ENCODE measurements around the gene BRME1. TPM values are rescaled to one million over a fixed set of nuclear protein-coding genes. Genes with fewer than 3 reads are reported as not detected.
A peak's percentile ranks its signal among the peaks of the same experiment; 100 is the strongest.

BRME1 gene
- total RNA-seq, 1 donor from 2014 or later: 9.2 TPM

GRCh38 chr19:13951799-13952153 is 45.9 kb upstream of the BRME1 start:
- no peaks in the 10 kb centered on the region for H3K27me3 Mint-ChIP-seq
- peak overlapping the region; percentile 96 for H3K4me3 Mint-ChIP-seq
- H3K36me3 Mint-ChIP-seq: no peaks in the 10 kb centered on the region
- TF ChIP-seq CTCF (conservative IDR thresholded peaks at IDR 0.05): no peak
- no peaks in the 10 kb centered on the region for H3K9me3 Mint-ChIP-seq
- DNase-seq (ENCODE audit: extremely low spot score, unreplicated experiment): no peak
- peaks cover 7% of the 10 kb centered on the region for H3K4me1 Mint-ChIP-seq (ENCODE audit: unreplicated experiment)
- peak overlapping the region; percentile 95 for H3K27ac Mint-ChIP-seq

GRCh38 chr19:13951043-13951442 is 45.1 kb upstream of the BRME1 start:
- H3K4me3 Mint-ChIP-seq: no peak overlapping the region
- H3K9me3 Mint-ChIP-seq: no peaks in the 10 kb centered on the region
- H3K27me3 Mint-ChIP-seq: no peaks in the 10 kb centered on the region
- no peak overlapping the region for H3K27ac Mint-ChIP-seq
- DNase-seq (ENCODE audit: extremely low spot score, unreplicated experiment): no peak
- TF ChIP-seq CTCF (conservative IDR thresholded peaks at IDR 0.05): no peak
- H3K36me3 Mint-ChIP-seq: no peaks in the 10 kb centered on the region
- peaks cover 7% of the 10 kb centered on the region for H3K4me1 Mint-ChIP-seq (ENCODE audit: unreplicated experiment)

GRCh38 chr19:13946414-13946813 is 40.5 kb upstream of the BRME1 start:
- H3K27ac Mint-ChIP-seq: no peak overlapping the region
- H3K4me1 Mint-ChIP-seq (ENCODE audit: unreplicated experiment): no peaks in the 10 kb centered on the region
- no peaks in the 10 kb centered on the region for H3K36me3 Mint-ChIP-seq
- H3K27me3 Mint-ChIP-seq: no peaks in the 10 kb centered on the region
- no peak overlapping the region for H3K4me3 Mint-ChIP-seq
- DNase-seq (ENCODE audit: extremely low spot score, unreplicated experiment): no peak
- no peak for TF ChIP-seq CTCF (conservative IDR thresholded peaks at IDR 0.05)
- H3K9me3 Mint-ChIP-seq: no peaks in the 10 kb centered on the region

- Mint-ChIP-seq H3K27ac (no peak overlapping the region), H3K27me3 (peaks cover 3% of the 10 kb centered on the region), H3K36me3 (no peaks in the 10 kb centered on the region), H3K4me1 (ENCODE audit: unreplicated experiment) (peaks cover 4% of the 10 kb centered on the region), H3K4me3 (no peak overlapping the region), H3K9me3 (no peaks in the 10 kb centered on the region)
- DNase-seq (ENCODE audit: extremely low spot score, unreplicated experiment): no peak
- TF ChIP-seq CTCF (conservative IDR thresholded peaks at IDR 0.05): no peak
Observed at GRCh38 chr19:13942023-13942684, 36.2 kb upstream of the BRME1 start.

- peaks cover 10% of the 10 kb centered on the region for H3K4me1 Mint-ChIP-seq (ENCODE audit: unreplicated experiment)
- peak within 1 kb of the TSS; percentile 45 for H3K4me3 Mint-ChIP-seq
- DNase-seq (ENCODE audit: extremely low spot score, unreplicated experiment): no peak
- H3K9me3 Mint-ChIP-seq: no peaks in the 10 kb centered on the region
- TF ChIP-seq CTCF (conservative IDR thresholded peaks at IDR 0.05): no peak
- H3K36me3 Mint-ChIP-seq: no peaks in the 10 kb centered on the region
- no peak within 1 kb of the TSS for H3K27ac Mint-ChIP-seq
- peaks cover 12% of the 10 kb centered on the region for H3K27me3 Mint-ChIP-seq
Observed at GRCh38 chr19:13938301-13939064, 32.6 kb upstream of the BRME1 start, which contains the start of gene PODNL1. PODNL1 (minus strand) TSS chr19:13938417; CDS start chr19:13938181, 236 bp downstream.
